PC-9 (cell line): ENCODE results near the gene CENPP. TPM values are rescaled to one million over a fixed set of nuclear protein-coding genes. Genes with fewer than 3 reads are reported as not detected.

Experiments used
- BruUV-seq: library from RNA; stranded (reverse); fragments of 400-500 nt; replicated peaks from 2 replicates; lab custom pipeline; 2021; lab: Mats Ljungman, UMichigan
- CTCF ChIA-PET: fragments of 300-600 bp; sonication (Branson Sonifier 250); formaldehyde crosslinking; loops from one replicate; lab custom pipeline; 2022; ENCODE audit warnings: antibody characterized with exemption; lab: Charles Lee
- POLR2A ChIA-PET: fragments of 300-600 bp; sonication (Branson Sonifier 250); formaldehyde crosslinking; loops from one replicate; lab custom pipeline; 2022; ENCODE audit warnings: antibody characterized with exemption; ENCODE audit not compliant: unreplicated experiment; lab: Charles Lee
- DNase-seq, 2 experiments: peaks; one replicate each; pipeline versions ENCODE4 v3.0.0 to v3.0.0-alpha.2; 2015 to 2022; ENCODE audit warnings: mixed read lengths in 1 of 2
- H2AFZ ChIP-seq: fragments of 200-600 bp; sonication (generic); 2 replicates; pipeline ENCODE4 v1.8.1; 2017; ENCODE audit warnings: antibody characterized with exemption
- H3F3A ChIP-seq: fragments of 200-600 bp; sonication (generic); 2 replicates; pipeline ENCODE4 v1.8.1; 2017; ENCODE audit warnings: antibody characterized with exemption, mild to moderate bottlenecking, low read depth; ENCODE audit not compliant: insufficient read depth
- H3K27ac ChIP-seq: fragments of 200-600 bp; sonication (generic); 2 replicates; pipeline ENCODE4 v1.6.1; 2016; ENCODE audit warnings: mixed run types
- H3K27me3 ChIP-seq: fragments of 200-600 bp; sonication (generic); 2 replicates; pipeline ENCODE4 v1.6.1; 2016; ENCODE audit warnings: low read depth, mixed run types; ENCODE audit not compliant: insufficient read depth
- H3K36me3 ChIP-seq: fragments of 200-600 bp; sonication (generic); 2 replicates; pipeline ENCODE4 v1.6.1; 2016; ENCODE audit warnings: low read depth, mixed run types
- H3K4me1 ChIP-seq: fragments of 200-600 bp; sonication (generic); replicated peaks from 2 replicates; pipeline ENCODE4 v1.6.1; 2016; ENCODE audit warnings: mixed run types; ENCODE audit not compliant: insufficient read depth
- H3K4me2 ChIP-seq: fragments of 200-600 bp; sonication (generic); 2 replicates; pipeline ENCODE4 v1.6.1; 2017; ENCODE audit warnings: mixed run types
- H3K4me3 ChIP-seq: fragments of 200-600 bp; sonication (generic); 2 replicates; pipeline ENCODE4 v1.6.1; 2016; ENCODE audit warnings: mixed run types
- H3K79me2 ChIP-seq: fragments of 200-600 bp; sonication (generic); 2 replicates; pipeline ENCODE4 v1.6.1; 2017; ENCODE audit warnings: low read depth, mixed run types
- H3K9me2 ChIP-seq: fragments of 200-600 bp; sonication (generic); 2 replicates; pipeline ENCODE4 v1.8.1; 2017; ENCODE audit warnings: mild to moderate bottlenecking; ENCODE audit not compliant: insufficient read depth
- H3K9me3 ChIP-seq: fragments of 200-600 bp; sonication (generic); 2 replicates; pipeline ENCODE4 v1.8.1; 2016; ENCODE audit warnings: low read depth; ENCODE audit not compliant: insufficient read depth
- H4K20me1 ChIP-seq: fragments of 200-600 bp; sonication (generic); 2 replicates; pipeline ENCODE4 v1.8.1; 2017; ENCODE audit not compliant: insufficient read depth
- EZH2 ChIP-seq: fragments of 200-600 bp; sonication (generic); IDR thresholded peaks from 2 replicates; pipeline ENCODE4 v1.8.0; 2017; ENCODE audit warnings: antibody characterized with exemption, low read depth
- intact Hi-C: fragments of 100-400 bp; cut with micrococcal nuclease; formaldehyde crosslinking; loops from one replicate; pipeline ENCODE4 v1.10.0; 2022; ENCODE audit not compliant: unreplicated experiment
- total RNA-seq: library from RNA; stranded (reverse); gene quantifications from 2 replicates; pipeline ENCODE4 v1.2.3, GENCODE V29; 2021
- TF ChIP-seq, protein P1 (sequence below): fragments of 200-600 bp; sonication (generic); conservative IDR thresholded peaks from 2 replicates; pipeline ENCODE4 v1.6.1; 2017; ENCODE audit warnings: mixed run types, antibody characterized with exemption, mild to moderate bottlenecking, moderate library complexity

CENPP gene
- total RNA-seq, 1 experiment from 2014 or later: 10.0 TPM

DNA sequence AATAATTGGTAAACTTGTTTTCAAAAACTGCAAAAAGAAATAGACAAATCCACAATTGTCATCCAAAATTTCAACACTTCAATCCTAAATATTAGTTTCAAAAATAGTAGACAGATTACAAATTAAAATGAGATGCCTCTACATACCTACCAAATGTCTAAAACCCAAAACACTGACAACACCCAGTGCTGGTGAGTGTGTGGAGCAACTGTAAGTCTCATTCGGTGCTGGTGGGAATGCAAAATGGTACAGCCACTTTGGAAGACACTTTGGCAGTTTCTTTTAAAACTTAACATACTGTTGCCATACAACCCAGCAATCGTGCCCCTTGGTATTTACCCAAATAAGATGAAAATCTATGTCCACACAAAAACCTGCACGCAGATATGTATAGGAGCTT, 203.4 kb downstream of the CENPP start:
- no TSS peak for BruUV-seq
- POLR2A ChIA-PET: no interaction called here
- no peak for DNase-seq
- Histone ChIP-seq H3K4me3 (no peak overlapping the region), H2AFZ (no peak overlapping the region), H3K79me2 (no peaks in the 10 kb centered on the region), H3K27ac (no peak overlapping the region), H3K4me1 (no peaks in the 10 kb centered on the region), H3K36me3 (no peaks in the 10 kb centered on the region), H3F3A (no peaks in the 10 kb centered on the region), H4K20me1 (no peaks in the 10 kb centered on the region), H3K9me3 (no peaks in the 10 kb centered on the region), H3K9me2 (no peaks in the 10 kb centered on the region), H3K4me2 (no peak overlapping the region), H3K27me3 (no peaks in the 10 kb centered on the region)
- CTCF ChIA-PET: interaction anchor here (0.6 kb wide), 1 partner anchor 27 kb away, joined by 5 read pairs; no protein-coding TSS in a partner anchor
- intact Hi-C loops: no loop called here
- TF ChIP-seq EZH2: no peak
- TF ChIP-seq, protein P1, sequence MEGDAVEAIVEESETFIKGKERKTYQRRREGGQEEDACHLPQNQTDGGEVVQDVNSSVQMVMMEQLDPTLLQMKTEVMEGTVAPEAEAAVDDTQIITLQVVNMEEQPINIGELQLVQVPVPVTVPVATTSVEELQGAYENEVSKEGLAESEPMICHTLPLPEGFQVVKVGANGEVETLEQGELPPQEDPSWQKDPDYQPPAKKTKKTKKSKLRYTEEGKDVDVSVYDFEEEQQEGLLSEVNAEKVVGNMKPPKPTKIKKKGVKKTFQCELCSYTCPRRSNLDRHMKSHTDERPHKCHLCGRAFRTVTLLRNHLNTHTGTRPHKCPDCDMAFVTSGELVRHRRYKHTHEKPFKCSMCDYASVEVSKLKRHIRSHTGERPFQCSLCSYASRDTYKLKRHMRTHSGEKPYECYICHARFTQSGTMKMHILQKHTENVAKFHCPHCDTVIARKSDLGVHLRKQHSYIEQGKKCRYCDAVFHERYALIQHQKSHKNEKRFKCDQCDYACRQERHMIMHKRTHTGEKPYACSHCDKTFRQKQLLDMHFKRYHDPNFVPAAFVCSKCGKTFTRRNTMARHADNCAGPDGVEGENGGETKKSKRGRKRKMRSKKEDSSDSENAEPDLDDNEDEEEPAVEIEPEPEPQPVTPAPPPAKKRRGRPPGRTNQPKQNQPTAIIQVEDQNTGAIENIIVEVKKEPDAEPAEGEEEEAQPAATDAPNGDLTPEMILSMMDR: no peak

DNA sequence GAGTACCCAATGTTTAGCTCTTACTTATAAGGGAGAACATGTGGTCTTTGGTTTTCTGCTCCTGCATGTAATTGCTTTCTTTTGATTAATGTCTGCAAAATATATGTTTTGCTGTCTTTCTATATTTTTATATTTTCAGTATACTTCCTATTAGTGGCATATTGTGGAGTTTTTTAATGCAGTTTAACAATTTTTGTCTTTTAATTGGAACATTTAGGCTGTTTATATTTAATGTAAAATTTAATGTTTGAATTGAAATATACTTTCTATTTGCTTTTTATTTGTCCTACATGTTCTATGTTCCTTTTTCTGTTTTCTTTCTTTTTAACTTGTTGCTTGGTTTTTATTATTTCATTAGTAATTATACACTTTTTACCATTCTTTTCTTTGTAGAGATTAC, 205.1 kb downstream of the CENPP start:
- no peaks in the 10 kb centered on the region for H3K9me2 ChIP-seq
- POLR2A ChIA-PET: no interaction called here
- no TSS peak for BruUV-seq

DNA sequence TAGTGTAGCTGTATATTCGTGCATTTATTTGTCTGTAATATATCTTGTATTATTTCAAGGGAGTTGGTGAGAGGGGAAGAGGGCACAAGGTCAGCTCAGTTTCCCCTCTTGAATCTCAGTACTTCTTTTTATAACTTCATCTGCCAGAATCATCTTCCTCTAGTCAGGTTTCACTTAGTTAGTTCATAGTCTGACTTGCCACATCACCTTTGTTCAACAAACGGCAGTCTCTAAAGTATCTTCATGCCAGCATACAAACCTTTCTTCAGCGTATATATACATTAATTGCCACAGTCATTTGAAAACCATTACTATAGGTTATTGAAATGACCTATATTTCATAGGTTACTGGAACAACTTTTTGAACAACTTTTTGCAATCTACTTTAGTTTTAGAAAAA, 208.5 kb downstream of the CENPP start:
- CTCF ChIA-PET: interaction anchor here (0.6 kb wide), 1 partner anchor 347 kb away, joined by 3 read pairs; no protein-coding TSS in a partner anchor

More for the DNA sequence above, 205.1 kb downstream of the CENPP start:
- H3F3A ChIP-seq: no peaks in the 10 kb centered on the region
- H3K79me2 ChIP-seq: no peaks in the 10 kb centered on the region
- no peak overlapping the region for H3K27ac ChIP-seq
- CTCF ChIA-PET: no interaction called here
- no peaks in the 10 kb centered on the region for H3K36me3 ChIP-seq
- DNase-seq: no peak
- no peak overlapping the region for H3K4me2 ChIP-seq
- no peaks in the 10 kb centered on the region for H3K9me3 ChIP-seq
- no peaks in the 10 kb centered on the region for H3K27me3 ChIP-seq
- no peak overlapping the region for H2AFZ ChIP-seq
- no peaks in the 10 kb centered on the region for H4K20me1 ChIP-seq
- TF ChIP-seq EZH2: no peak
- no peaks in the 10 kb centered on the region for H3K4me1 ChIP-seq
- intact Hi-C loops: no loop called here
- H3K4me3 ChIP-seq: no peak overlapping the region

More for the DNA sequence above, 208.5 kb downstream of the CENPP start:
- Histone ChIP-seq H3F3A (no peaks in the 10 kb centered on the region), H2AFZ (no peak overlapping the region), H3K4me1 (no peaks in the 10 kb centered on the region), H3K4me2 (no peak overlapping the region), H3K27me3 (no peaks in the 10 kb centered on the region), H3K79me2 (no peaks in the 10 kb centered on the region), H3K4me3 (no peak overlapping the region), H3K36me3 (no peaks in the 10 kb centered on the region), H4K20me1 (no peaks in the 10 kb centered on the region), H3K9me2 (no peaks in the 10 kb centered on the region), H3K9me3 (no peaks in the 10 kb centered on the region), H3K27ac (no peak overlapping the region)
- no TSS peak for BruUV-seq
- DNase-seq: no peak
- POLR2A ChIA-PET: interaction anchor here (0.6 kb wide), 1 partner anchor 171 kb away, joined by 13 read pairs; no protein-coding TSS in a partner anchor
- intact Hi-C loops: no loop called here
- TF ChIP-seq EZH2: no peak
- TF ChIP-seq, protein P1: no peak
